Lung (tissue), 13 donors: ENCODE data around the gene TMEM179B. TPM values are rescaled to one million over a fixed set of nuclear protein-coding genes. Genes with fewer than 3 reads are reported as not detected.
A peak's percentile ranks its signal among the peaks of the same experiment; 100 is the strongest.

Experiments
- ATAC-seq: fragments of 200-7000 bp; cut with Tn5 transposase; one replicate; pipeline ENCODE4 v1.9.1; 2020; ENCODE audit warnings: moderate number of reproducible peaks; ENCODE audit not compliant: insufficient read depth, low FRiP score
- DNase-seq, 3 donors: peaks; one replicate each; pipeline ENCODE4 v3.0.0-alpha.2; 2013 to 2017
- H3K27ac ChIP-seq, 2 donors: one replicate each; pipeline ENCODE4 v1.5.1; 2013; ENCODE audit warnings: mild to moderate bottlenecking in 2 of 2, moderate library complexity in 2 of 2, control low read depth in 1 of 2, inconsistent platforms in 1 of 2, low read depth in 1 of 2, low read length in 1 of 2
- H3K27me3 ChIP-seq, 3 donors: one replicate each; pipeline ENCODE4 v1.5.1; 2013; ENCODE audit warnings: low read length in 2 of 3; ENCODE audit not compliant: control insufficient read depth in 3 of 3, insufficient read depth in 3 of 3
- H3K36me3 ChIP-seq, 4 donors: one replicate each; pipeline ENCODE4 v1.5.1; 2013; ENCODE audit warnings: low read length in 4 of 4, mild to moderate bottlenecking in 1 of 4, moderate library complexity in 1 of 4; ENCODE audit not compliant: control insufficient read depth in 4 of 4, insufficient read depth in 4 of 4
- H3K4me1 ChIP-seq, 5 donors: one replicate each; pipeline ENCODE4 v1.5.1; 2013; ENCODE audit warnings: low read length in 5 of 5, mild to moderate bottlenecking in 2 of 5, moderate library complexity in 1 of 5; ENCODE audit not compliant: control insufficient read depth in 5 of 5, insufficient read depth in 5 of 5
- H3K4me3 ChIP-seq: one replicate; pipeline ENCODE4 v1.5.1; 2013; ENCODE audit warnings: mild to moderate bottlenecking, control low read depth, moderate library complexity
- H3K9ac ChIP-seq, 2 donors: one replicate each; pipeline ENCODE4 v1.5.1; 2013; ENCODE audit warnings: low read length in 2 of 2, control low read depth in 1 of 2; ENCODE audit not compliant: insufficient read depth in 1 of 2
- H3K9me3 ChIP-seq, 4 donors: one replicate each; pipeline ENCODE4 v1.5.1; 2013; ENCODE audit warnings: low read length in 3 of 4, mild to moderate bottlenecking in 1 of 4, moderate library complexity in 1 of 4; ENCODE audit not compliant: control insufficient read depth in 4 of 4, insufficient read depth in 3 of 4
- WGBS, 2 donors: extraction: QIAGEN DNeasy Blood & Tissue Kit; methylation state at CpG; one replicate each; pipeline ENCODE4 v1.1.7; 2013; 5-methylcytosine and 5-hydroxymethylcytosine counted together
- polyA plus RNA-seq, 2 donors: library from polyadenylated mRNA; stranded (reverse); fragments of 200-250 nt; gene quantifications; one replicate each; pipeline ENCODE4 v1.2.1, GENCODE V29; 2013
- small RNA-seq: library from RNA; depleted of rRNA; stranded (forward); fragments of <200 nt; gene quantifications from one replicate; pipeline ENCODE3, GENCODE V24; 2014; ENCODE audit warnings: low replicate concordance
- total RNA-seq, 2 donors: library from RNA; depleted of rRNA in 1 of 2; stranded (reverse); fragments of >200 nt in 1 of 2; gene quantifications; one replicate each; pipeline ENCODE4 v1.2.1, GENCODE V29; 2014 to 2021
- TF ChIP-seq, protein P1 (sequence below): IDR thresholded peaks from 2 replicates; pipeline ENCODE4 v1.5.1; 2012; ENCODE audit warnings: mild to moderate bottlenecking; ENCODE audit errors: control extremely low read depth, extremely low read depth
- donor health status: control.
- donor health status: control.
- donor health status: Bipolar disorder and iron deficiency.
- donor health status: healthy.
- donor health status: DM: yes; HTN: yes; CAD: no.

Gene TMEM179B
- total and polyA plus RNA-seq, 4 donors: 40.0 to 87.6 (median 64.9) TPM

GRCh38 chr11:62839050-62839945 lies 52.1 kb downstream of the TMEM179B start, which contains the start of gene WDR74:
Gene WDR74 (minus strand): TSS chr11:62839590. CDS start chr11:62839570, 20 bp downstream.
- ATAC-seq: peak; percentile 77
- WGBS, 2 donors: 0% methylated on average over 62 of the region's 62 CpGs
- peaks cover 0 to 17% (median 5%) of the 10 kb centered on the region in 5 donors for H3K4me1 ChIP-seq

More at GRCh38 chr11:62839050-62839945, 52.1 kb downstream of the TMEM179B start, which contains the start of gene WDR74:
- Histone ChIP-seq H3K36me3 (peaks cover 5 to 20% (median 11%) of the 10 kb centered on the region in 4 donors), H3K27ac (peak within 1 kb of the TSS; percentile 90 to 97), H3K4me3 (peak within 1 kb of the TSS; percentile 82), H3K9ac (peak within 1 kb of the TSS; percentile 50 to 98), H3K9me3 (no peaks in the 10 kb centered on the region), H3K27me3 (no peaks in the 10 kb centered on the region)
- peak; percentile 95 to 98 (median 97) for DNase-seq
- TF ChIP-seq, protein P1, sequence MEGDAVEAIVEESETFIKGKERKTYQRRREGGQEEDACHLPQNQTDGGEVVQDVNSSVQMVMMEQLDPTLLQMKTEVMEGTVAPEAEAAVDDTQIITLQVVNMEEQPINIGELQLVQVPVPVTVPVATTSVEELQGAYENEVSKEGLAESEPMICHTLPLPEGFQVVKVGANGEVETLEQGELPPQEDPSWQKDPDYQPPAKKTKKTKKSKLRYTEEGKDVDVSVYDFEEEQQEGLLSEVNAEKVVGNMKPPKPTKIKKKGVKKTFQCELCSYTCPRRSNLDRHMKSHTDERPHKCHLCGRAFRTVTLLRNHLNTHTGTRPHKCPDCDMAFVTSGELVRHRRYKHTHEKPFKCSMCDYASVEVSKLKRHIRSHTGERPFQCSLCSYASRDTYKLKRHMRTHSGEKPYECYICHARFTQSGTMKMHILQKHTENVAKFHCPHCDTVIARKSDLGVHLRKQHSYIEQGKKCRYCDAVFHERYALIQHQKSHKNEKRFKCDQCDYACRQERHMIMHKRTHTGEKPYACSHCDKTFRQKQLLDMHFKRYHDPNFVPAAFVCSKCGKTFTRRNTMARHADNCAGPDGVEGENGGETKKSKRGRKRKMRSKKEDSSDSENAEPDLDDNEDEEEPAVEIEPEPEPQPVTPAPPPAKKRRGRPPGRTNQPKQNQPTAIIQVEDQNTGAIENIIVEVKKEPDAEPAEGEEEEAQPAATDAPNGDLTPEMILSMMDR: no peak

Small RNAs within 50 kb of the gene (small RNA-seq; reads per million reads assigned to genes)
- gene MIR6514 (0.12 reads per million), gene RNU6-118P (not detected)

Other genes starting within 250 kb of the TMEM179B start
Only the 30 nearest of the 31 such genes appear.
- gene EEF1G, start 213.5 kb upstream of the TMEM179B start, total RNA-seq: 1,000 to 10,000 TPM in 1 of 2 donors, 100 to 1,000 TPM in 1; 941 to 1,160 TPM
- 1,000 to 10,000 TPM; 1,043 to 1,130 TPM for gene EEF1G, start 213.5 kb upstream of the TMEM179B start, polyA plus RNA-seq
- gene TUT1, start 195.9 kb upstream of the TMEM179B start, total RNA-seq: 10 to 100 TPM; 10.8 to 19.4 TPM
- 10 to 100 TPM; 15.2 to 21.9 TPM for gene TUT1, start 195.9 kb upstream of the TMEM179B start, polyA plus RNA-seq
- gene MTA2, start 185.5 kb upstream of the TMEM179B start, total RNA-seq: 10 to 100 TPM; 53.7 to 74.4 TPM
- gene MTA2, start 185.5 kb upstream of the TMEM179B start, polyA plus RNA-seq: 10 to 100 TPM; 57.0 to 62.2 TPM
- 10 to 100 TPM; 29.1 to 95.4 TPM for gene EML3, start 174.6 kb upstream of the TMEM179B start, total RNA-seq
- gene EML3, start 174.6 kb upstream of the TMEM179B start, polyA plus RNA-seq: 10 to 100 TPM; 59.5 to 66.4 TPM
- gene ROM1, start 174.1 kb upstream of the TMEM179B start, total RNA-seq: 1 to 10 TPM; 3.5 to 9.6 TPM
- gene ROM1, start 174.1 kb upstream of the TMEM179B start, polyA plus RNA-seq: 10 to 100 TPM in 1 of 2 donors, 1 to 10 TPM in 1; 9.3 to 17.9 TPM
- gene B3GAT3, start 165.4 kb upstream of the TMEM179B start, total RNA-seq: 10 to 100 TPM; 14.6 to 48.7 TPM
- gene B3GAT3, start 165.4 kb upstream of the TMEM179B start, polyA plus RNA-seq: 10 to 100 TPM; 50.3 to 58.0 TPM
- gene GANAB, start 140.8 kb upstream of the TMEM179B start, total RNA-seq: 100 to 1,000 TPM; 181 to 266 TPM
- 100 to 1,000 TPM; 104 to 155 TPM for gene GANAB, start 140.8 kb upstream of the TMEM179B start, polyA plus RNA-seq
- 10 to 100 TPM; 15.5 to 22.7 TPM for gene INTS5, start 134.1 kb upstream of the TMEM179B start, total RNA-seq
- 10 to 100 TPM in 1 of 2 donors, 1 to 10 TPM in 1; 8.5 to 17.4 TPM for gene INTS5, start 134.1 kb upstream of the TMEM179B start, polyA plus RNA-seq
- gene C11orf98, start 122.2 kb upstream of the TMEM179B start, total RNA-seq: 10 to 100 TPM; 19.0 to 54.0 TPM
- gene C11orf98, start 122.2 kb upstream of the TMEM179B start, polyA plus RNA-seq: 100 to 1,000 TPM; 135 to 140 TPM
- 10 to 100 TPM in 1 of 2 donors, 1 to 10 TPM in 1; 5.3 to 19.8 TPM for gene CSKMT, start 122.1 kb upstream of the TMEM179B start, total RNA-seq
- 10 to 100 TPM; 11.0 to 37.1 TPM for gene CSKMT, start 122.1 kb upstream of the TMEM179B start, polyA plus RNA-seq
- 10 to 100 TPM in 1 of 2 donors, 1 to 10 TPM in 1; 8.6 to 10.4 TPM for gene UQCC3, start 115.7 kb upstream of the TMEM179B start, total RNA-seq
- gene UQCC3, start 115.7 kb upstream of the TMEM179B start, polyA plus RNA-seq: 10 to 100 TPM in 1 of 2 donors, 1 to 10 TPM in 1; 8.7 to 20.1 TPM
- 1 to 10 TPM; 4.4 to 8.9 TPM for gene LBHD1, start 115.1 kb upstream of the TMEM179B start, total RNA-seq
- 1 to 10 TPM; 4.4 to 5.7 TPM for gene LBHD1, start 115.1 kb upstream of the TMEM179B start, polyA plus RNA-seq
- gene UBXN1, start 108.3 kb upstream of the TMEM179B start, total RNA-seq: 10 to 100 TPM; 54.8 to 80.2 TPM
- 100 to 1,000 TPM; 149 to 168 TPM for gene UBXN1, start 108.3 kb upstream of the TMEM179B start, polyA plus RNA-seq
- gene LRRN4CL, start 97.9 kb upstream of the TMEM179B start, total RNA-seq: 1 to 10 TPM in 1 of 2 donors, under 1 TPM in 1; 0.57 to 2.6 TPM
- 1 to 10 TPM in 1 of 2 donors, under 1 TPM in 1; 0.46 to 1.9 TPM for gene LRRN4CL, start 97.9 kb upstream of the TMEM179B start, polyA plus RNA-seq
- 100 to 1,000 TPM in 1 of 2 donors, 10 to 100 TPM in 1; 30.7 to 120 TPM for gene BSCL2, start 80.0 kb upstream of the TMEM179B start, total RNA-seq
- 100 to 1,000 TPM in 1 of 2 donors, 10 to 100 TPM in 1; 65.7 to 190 TPM for gene BSCL2, start 80.0 kb upstream of the TMEM179B start, polyA plus RNA-seq
- under 1 TPM in 1 of 2 donors, not detected in 1; 0.40 TPM for gene GNG3, start 79.7 kb upstream of the TMEM179B start, total RNA-seq
- under 1 TPM; 0.05 to 0.26 TPM for gene GNG3, start 79.7 kb upstream of the TMEM179B start, polyA plus RNA-seq
- 10 to 100 TPM; 41.4 to 53.1 TPM for gene HNRNPUL2, start 59.9 kb upstream of the TMEM179B start, total RNA-seq
- 10 to 100 TPM; 25.6 to 29.5 TPM for gene HNRNPUL2, start 59.9 kb upstream of the TMEM179B start, polyA plus RNA-seq
- gene TTC9C, start 58.9 kb upstream of the TMEM179B start, total RNA-seq: 10 to 100 TPM; 27.7 to 33.8 TPM
- gene TTC9C, start 58.9 kb upstream of the TMEM179B start, polyA plus RNA-seq: 10 to 100 TPM; 22.6 to 55.5 TPM
- 10 to 100 TPM in 1 of 2 donors, 1 to 10 TPM in 1; 8.9 to 12.9 TPM for gene ZBTB3, start 33.2 kb upstream of the TMEM179B start, total RNA-seq
- gene ZBTB3, start 33.2 kb upstream of the TMEM179B start, polyA plus RNA-seq: 1 to 10 TPM; 2.1 to 5.8 TPM
- 10 to 100 TPM; 52.0 to 72.9 TPM for gene POLR2G, start 25.8 kb upstream of the TMEM179B start, total RNA-seq
- 100 to 1,000 TPM; 141 to 148 TPM for gene POLR2G, start 25.8 kb upstream of the TMEM179B start, polyA plus RNA-seq
- gene TAF6L, start 16.0 kb upstream of the TMEM179B start, total RNA-seq: 10 to 100 TPM; 22.6 to 27.8 TPM
- 10 to 100 TPM; 18.7 to 32.7 TPM for gene TAF6L, start 16.0 kb upstream of the TMEM179B start, polyA plus RNA-seq
- gene TMEM223, start 4.6 kb downstream of the TMEM179B start, total RNA-seq: 10 to 100 TPM in 1 of 2 donors, 1 to 10 TPM in 1; 9.7 to 15.6 TPM
- gene TMEM223, start 4.6 kb downstream of the TMEM179B start, polyA plus RNA-seq: 10 to 100 TPM; 21.9 to 38.6 TPM
- 10 to 100 TPM; 62.6 to 89.4 TPM for gene NXF1, start 18.0 kb downstream of the TMEM179B start, total RNA-seq
- gene NXF1, start 18.0 kb downstream of the TMEM179B start, polyA plus RNA-seq: 10 to 100 TPM; 68.4 to 82.5 TPM
- gene STX5, start 44.6 kb downstream of the TMEM179B start, total RNA-seq: 10 to 100 TPM; 38.7 to 47.6 TPM
- 10 to 100 TPM; 19.8 to 36.6 TPM for gene STX5, start 44.6 kb downstream of the TMEM179B start, polyA plus RNA-seq
- not detected for gene TEX54, start 45.4 kb downstream of the TMEM179B start, total RNA-seq
- not detected for gene TEX54, start 45.4 kb downstream of the TMEM179B start, polyA plus RNA-seq
- gene WDR74, start 52.2 kb downstream of the TMEM179B start, total RNA-seq: 10 to 100 TPM; 26.2 to 41.4 TPM
- gene WDR74, start 52.2 kb downstream of the TMEM179B start, polyA plus RNA-seq: 10 to 100 TPM; 42.5 to 64.1 TPM
- 100 to 1,000 TPM; 151 to 249 TPM for gene SLC3A2, start 93.5 kb downstream of the TMEM179B start, total RNA-seq
- 100 to 1,000 TPM; 173 to 265 TPM for gene SLC3A2, start 93.5 kb downstream of the TMEM179B start, polyA plus RNA-seq
- gene CHRM1, start 134.0 kb downstream of the TMEM179B start, total RNA-seq: 1 to 10 TPM; 1.1 to 1.5 TPM
- gene CHRM1, start 134.0 kb downstream of the TMEM179B start, polyA plus RNA-seq: 1 to 10 TPM in 1 of 2 donors, under 1 TPM in 1; 0.38 to 1.3 TPM
- not detected for gene SLC22A6, start 197.6 kb downstream of the TMEM179B start, total RNA-seq
- gene SLC22A6, start 197.6 kb downstream of the TMEM179B start, polyA plus RNA-seq: not detected
- gene SLC22A8, start 228.4 kb downstream of the TMEM179B start, total RNA-seq: not detected
- gene SLC22A8, start 228.4 kb downstream of the TMEM179B start, polyA plus RNA-seq: not detected